Neural cell (in vitro differentiated cells): ENCODE measurements around the gene PRMT3. TPM values are rescaled to one million over a fixed set of nuclear protein-coding genes. Genes with fewer than 3 reads are reported as not detected.

ENCODE experiments used
- H2AFZ ChIP-seq: fragments of 200-600, 300-800 bp; sonication (generic), shearing (Covaris generic); 2 replicates; pipeline ENCODE4 v1.6.0; 2014; ENCODE audit warnings: low read depth, mild to moderate bottlenecking, antibody characterized with exemption, low read length, moderate library complexity
- H3F3A ChIP-seq: fragments of 200-600 bp; shearing (Covaris generic); 2 replicates; pipeline ENCODE4 v1.6.1; 2016; ENCODE audit warnings: mild to moderate bottlenecking, moderate library complexity, mixed read lengths, antibody characterized with exemption, low read length; ENCODE audit not compliant: insufficient read depth, poor library complexity, severe bottlenecking
- H3K27ac ChIP-seq: fragments of 200-600, 300-800 bp; sonication (generic), shearing (Covaris generic); 2 replicates; pipeline ENCODE4 v1.5.1; 2014; ENCODE audit warnings: mild to moderate bottlenecking, low read length, moderate library complexity
- H3K27me3 ChIP-seq: fragments of 300-800, 200-600 bp; sonication (generic), shearing (Covaris generic); 2 replicates; pipeline ENCODE4 v1.6.0; 2014; ENCODE audit warnings: mild to moderate bottlenecking, low read depth, low read length, moderate library complexity; ENCODE audit not compliant: insufficient read depth
- H3K36me3 ChIP-seq: fragments of 300-800, 200-600 bp; sonication (generic), shearing (Covaris generic); 2 replicates; pipeline ENCODE4 v1.5.1; 2014; ENCODE audit warnings: mild to moderate bottlenecking, antibody characterized with exemption, low read length, moderate library complexity; ENCODE audit not compliant: insufficient read depth
- H3K4me2 ChIP-seq: fragments of 300-800, 200-600 bp; sonication (generic), shearing (Covaris generic); 2 replicates; pipeline ENCODE4 v1.6.0; 2014; ENCODE audit warnings: mild to moderate bottlenecking, low read length
- H3K4me3 ChIP-seq: fragments of 300-800, 200-600 bp; sonication (generic), shearing (Covaris generic); 2 replicates; pipeline ENCODE4 v1.5.1; 2014; ENCODE audit warnings: mild to moderate bottlenecking, low read length, moderate library complexity
- H3K79me2 ChIP-seq: fragments of 200-600 bp; shearing (Covaris generic); replicated peaks from 2 replicates; pipeline ENCODE4 v1.6.0; 2014; ENCODE audit warnings: mild to moderate bottlenecking, low read length, moderate library complexity; ENCODE audit not compliant: insufficient read depth
- H3K9ac ChIP-seq: fragments of 300-800, 200-600 bp; sonication (generic), shearing (Covaris generic); 2 replicates; pipeline ENCODE4 v1.6.1; 2016; ENCODE audit warnings: mild to moderate bottlenecking, low read length, mixed read lengths
- H3K9me2 ChIP-seq: fragments of 200-600 bp; shearing (Covaris generic); 2 replicates; pipeline ENCODE4 v1.6.1; 2016; ENCODE audit warnings: mild to moderate bottlenecking, low read length, mixed read lengths; ENCODE audit not compliant: insufficient read depth
- H3K9me3 ChIP-seq: fragments of 200-600, 300-800 bp; sonication (generic), shearing (Covaris generic); 2 replicates; pipeline ENCODE4 v1.6.1; 2016; ENCODE audit warnings: mild to moderate bottlenecking, mixed run types, low read length, moderate library complexity, mixed read lengths
- H4K20me1 ChIP-seq: fragments of 200-600 bp; shearing (Covaris generic); 2 replicates; pipeline ENCODE4 v1.6.1; 2016; ENCODE audit warnings: mild to moderate bottlenecking, mixed run types; ENCODE audit not compliant: insufficient read depth
- EP300 ChIP-seq: fragments of 450-650 bp; conservative IDR thresholded peaks from 2 replicates; pipeline ENCODE4 v1.6.1; 2014; ENCODE audit warnings: antibody characterized with exemption, mild to moderate bottlenecking, moderate library complexity; ENCODE audit not compliant: poor library complexity, severe bottlenecking
- EZH2 ChIP-seq: fragments of 200-600, 300-800 bp; shearing (Covaris generic), sonication (generic); IDR thresholded peaks from 2 replicates; pipeline ENCODE4 v1.6.1; 2014; ENCODE audit warnings: antibody characterized with exemption, low read length, borderline replicate concordance, mild to moderate bottlenecking; ENCODE audit not compliant: insufficient read depth, poor library complexity, severe bottlenecking
- MXI1 ChIP-seq: fragments of 450-650 bp; conservative IDR thresholded peaks from 2 replicates; pipeline ENCODE4 v1.6.1; 2014; ENCODE audit warnings: antibody characterized with exemption, mild to moderate bottlenecking; ENCODE audit not compliant: poor library complexity, severe bottlenecking
- POLR2AphosphoS5 ChIP-seq: IDR thresholded peaks from 2 replicates; pipeline ENCODE4 v1.6.1; 2012
- RAD21 ChIP-seq: fragments of 450-650 bp; conservative IDR thresholded peaks from 2 replicates; pipeline ENCODE4 v1.6.1; 2014; ENCODE audit warnings: antibody characterized with exemption, mild to moderate bottlenecking, moderate library complexity
- REST ChIP-seq: IDR thresholded peaks from 2 replicates; pipeline ENCODE4 v1.6.1; 2012; ENCODE audit warnings: borderline replicate concordance
- SMC3 ChIP-seq: fragments of 450-650 bp; conservative IDR thresholded peaks from 2 replicates; pipeline ENCODE4 v1.6.1; 2014; ENCODE audit warnings: antibody characterized with exemption, mild to moderate bottlenecking, moderate library complexity; ENCODE audit not compliant: poor library complexity
- TAF1 ChIP-seq: IDR thresholded peaks from 2 replicates; pipeline ENCODE4 v1.6.1; 2012; ENCODE audit warnings: low read depth
- polyA plus RNA-seq: library from polyadenylated mRNA; depleted of rRNA; stranded (reverse); fragments of >200 nt; gene quantifications from 2 replicates; pipeline ENCODE4 v1.2.3, GENCODE V29; 2014
- TF ChIP-seq, protein P1 (sequence below): fragments of 450-650 bp; IDR thresholded peaks from 2 replicates; pipeline ENCODE4 v1.5.1; 2014; ENCODE audit warnings: antibody characterized with exemption, mild to moderate bottlenecking, moderate library complexity; ENCODE audit not compliant: poor library complexity, severe bottlenecking

The PRMT3 gene
- polyA plus RNA-seq, 1 donor from 2014 or later, result 16.5 TPM

GRCh38 chr11:20529757-20530156 is 142.2 kb downstream of the PRMT3 start:
- H4K20me1 ChIP-seq, result no peaks in the 10 kb centered on the region
- no peaks in the 10 kb centered on the region for H3K36me3 ChIP-seq
- no peak overlapping the region for H2AFZ ChIP-seq
- H3K9ac ChIP-seq, result no peak overlapping the region
- TF ChIP-seq EP300, result no peak
- no peak for TF ChIP-seq EZH2
- TF ChIP-seq RAD21, result no peak
- TF ChIP-seq, protein P1, sequence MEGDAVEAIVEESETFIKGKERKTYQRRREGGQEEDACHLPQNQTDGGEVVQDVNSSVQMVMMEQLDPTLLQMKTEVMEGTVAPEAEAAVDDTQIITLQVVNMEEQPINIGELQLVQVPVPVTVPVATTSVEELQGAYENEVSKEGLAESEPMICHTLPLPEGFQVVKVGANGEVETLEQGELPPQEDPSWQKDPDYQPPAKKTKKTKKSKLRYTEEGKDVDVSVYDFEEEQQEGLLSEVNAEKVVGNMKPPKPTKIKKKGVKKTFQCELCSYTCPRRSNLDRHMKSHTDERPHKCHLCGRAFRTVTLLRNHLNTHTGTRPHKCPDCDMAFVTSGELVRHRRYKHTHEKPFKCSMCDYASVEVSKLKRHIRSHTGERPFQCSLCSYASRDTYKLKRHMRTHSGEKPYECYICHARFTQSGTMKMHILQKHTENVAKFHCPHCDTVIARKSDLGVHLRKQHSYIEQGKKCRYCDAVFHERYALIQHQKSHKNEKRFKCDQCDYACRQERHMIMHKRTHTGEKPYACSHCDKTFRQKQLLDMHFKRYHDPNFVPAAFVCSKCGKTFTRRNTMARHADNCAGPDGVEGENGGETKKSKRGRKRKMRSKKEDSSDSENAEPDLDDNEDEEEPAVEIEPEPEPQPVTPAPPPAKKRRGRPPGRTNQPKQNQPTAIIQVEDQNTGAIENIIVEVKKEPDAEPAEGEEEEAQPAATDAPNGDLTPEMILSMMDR, result no peak
- no peak for TF ChIP-seq TAF1
- TF ChIP-seq SMC3, result no peak
- no peak for TF ChIP-seq POLR2AphosphoS5
- TF ChIP-seq MXI1, result no peak
- TF ChIP-seq REST, result no peak
- no peaks in the 10 kb centered on the region for H3K27me3 ChIP-seq
- no peaks in the 10 kb centered on the region for H3K9me2 ChIP-seq
- no peak overlapping the region for H3K27ac ChIP-seq
- no peaks in the 10 kb centered on the region for H3F3A ChIP-seq
- no peak overlapping the region for H3K4me2 ChIP-seq
- no peak overlapping the region for H3K4me3 ChIP-seq
- no peaks in the 10 kb centered on the region for H3K79me2 ChIP-seq
- H3K9me3 ChIP-seq, result no peaks in the 10 kb centered on the region

- TF ChIP-seq POLR2AphosphoS5, result no peak
- no peak for TF ChIP-seq RAD21
- TF ChIP-seq TAF1, result no peak
- TF ChIP-seq SMC3, result no peak
- TF ChIP-seq MXI1, result no peak
- TF ChIP-seq REST, result no peak
- TF ChIP-seq, protein P1, result no peak
- TF ChIP-seq EZH2, result no peak
- TF ChIP-seq EP300, result no peak
- no peaks in the 10 kb centered on the region for H3F3A ChIP-seq
- H3K36me3 ChIP-seq, result no peaks in the 10 kb centered on the region
- H2AFZ ChIP-seq, result no peak overlapping the region
- no peaks in the 10 kb centered on the region for H3K9me3 ChIP-seq
- H4K20me1 ChIP-seq, result no peaks in the 10 kb centered on the region
- no peaks in the 10 kb centered on the region for H3K79me2 ChIP-seq
- H3K4me2 ChIP-seq, result no peak overlapping the region
- no peaks in the 10 kb centered on the region for H3K9me2 ChIP-seq
- no peak overlapping the region for H3K4me3 ChIP-seq
- H3K9ac ChIP-seq, result no peak overlapping the region
- H3K27ac ChIP-seq, result no peak overlapping the region
- H3K27me3 ChIP-seq, result no peaks in the 10 kb centered on the region
These were observed 143.6 kb downstream of the PRMT3 start for GRCh38 chr11:20530942-20531703.
